Epithelial cell of prostate (primary cell): ENCODE data around the gene TGFBR2.

ENCODE experiments used
- DNase-seq: peaks from one replicate; pipeline ENCODE4 v3.0.0-alpha.2; 2011; ENCODE audit warnings: low read depth, low spot score
- H3K27ac ChIP-seq: fragments of 450-650 bp; 2 replicates; pipeline ENCODE4 v1.5.1; 2017; ENCODE audit warnings: mild to moderate bottlenecking

Gene TGFBR2

DNA sequence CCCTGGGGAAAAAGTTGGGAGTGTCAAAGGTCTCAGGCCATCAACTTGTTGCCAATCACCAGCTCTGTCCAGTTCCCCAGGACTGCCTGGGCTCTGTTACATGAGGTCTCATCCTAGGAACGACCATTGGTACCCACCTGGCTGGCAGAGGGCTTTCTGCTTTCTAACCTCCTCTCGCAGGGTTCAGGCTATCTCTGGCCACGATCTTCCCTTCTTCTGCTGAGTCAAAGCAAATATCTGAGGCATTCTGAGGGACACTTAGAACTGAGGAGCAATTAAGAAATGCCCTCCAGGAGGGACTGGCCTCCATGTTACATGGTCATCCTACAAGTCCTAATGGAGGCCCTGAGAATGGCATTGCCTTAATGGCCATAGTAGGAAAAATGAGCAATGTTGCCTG is 77.4 kb downstream of the TGFBR2 start:
- no peak for DNase-seq
- H3K27ac ChIP-seq, result no peak overlapping the region

- no peak overlapping the region for H3K27ac ChIP-seq
- DNase-seq, result no peak
Observed at GRCh38 chr3:30684356-30684755, 78.0 kb downstream of the TGFBR2 start.

GRCh38 chr3:30685267-30685667 is 78.9 kb downstream of the TGFBR2 start:
- H3K27ac ChIP-seq, result peak overlapping the region; percentile 5
- no peak for DNase-seq

GRCh38 chr3:30686176-30686575 is 79.8 kb downstream of the TGFBR2 start:
- H3K27ac ChIP-seq, result no peak overlapping the region
- DNase-seq, result no peak

DNA sequence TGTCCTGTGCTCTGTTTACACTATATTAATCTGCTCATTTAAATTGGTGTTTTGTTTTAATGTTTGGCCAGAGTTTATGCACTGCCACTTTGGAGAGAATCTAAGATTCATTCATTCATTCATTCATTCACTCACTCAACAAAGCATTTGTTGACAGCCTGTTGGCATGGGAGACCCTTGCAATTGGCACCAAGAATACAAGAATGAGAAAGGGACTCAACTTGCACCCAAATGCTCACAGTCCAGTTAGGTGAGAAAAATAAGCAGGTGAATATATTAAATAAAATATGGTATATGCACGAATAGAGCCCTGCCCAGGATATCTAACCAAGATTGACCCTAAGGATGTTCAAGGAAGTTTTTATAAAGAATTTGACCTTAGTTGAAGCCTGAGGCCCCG is 80.4 kb downstream of the TGFBR2 start:
- no peak overlapping the region for H3K27ac ChIP-seq

DNA sequence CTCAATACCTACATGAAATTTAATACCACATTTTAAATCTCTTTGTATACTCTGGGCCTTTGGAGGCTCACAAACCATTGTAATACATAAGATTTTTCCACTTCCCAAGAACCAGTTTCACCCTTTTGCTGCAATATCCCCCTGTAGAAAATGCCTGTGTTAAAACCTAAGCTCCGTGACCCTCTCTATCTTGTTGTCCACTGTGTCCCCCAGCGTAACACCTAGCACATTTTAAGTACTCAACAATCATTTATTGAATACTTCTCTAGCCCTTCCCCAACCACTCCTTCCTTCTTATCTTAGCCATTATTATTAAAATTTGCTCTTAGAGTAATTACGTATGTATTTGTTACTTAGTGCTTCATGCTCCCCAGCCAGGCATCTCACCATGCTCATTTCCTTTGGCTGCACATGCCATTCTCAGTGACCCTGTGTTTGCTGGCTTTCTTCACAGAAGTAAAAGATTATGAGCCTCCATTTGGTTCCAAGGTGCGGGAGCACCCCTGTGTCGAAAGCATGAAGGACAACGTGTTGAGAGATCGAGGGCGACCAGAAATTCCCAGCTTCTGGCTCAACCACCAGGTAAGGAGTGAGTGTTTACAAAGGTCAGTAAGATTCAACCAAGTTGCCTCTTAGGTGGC is 81.6 kb downstream of the TGFBR2 start:
- H3K27ac ChIP-seq, result peak overlapping the region; percentile 92
- no peak for DNase-seq

More for the DNA sequence above, 80.4 kb downstream of the TGFBR2 start:
- no peak for DNase-seq

GRCh38 chr3:30688776-30689641 is 82.6 kb downstream of the TGFBR2 start:
- DNase-seq, result no peak
- peak overlapping the region; percentile 92 for H3K27ac ChIP-seq

- no peak for DNase-seq
- H3K27ac ChIP-seq, result peak overlapping the region; percentile 92
Observed at GRCh38 chr3:30690199-30690598, 83.8 kb downstream of the TGFBR2 start.

- DNase-seq, result no peak
- H3K27ac ChIP-seq, result no peak overlapping the region
Observed at GRCh38 chr3:30691249-30691880, 85.0 kb downstream of the TGFBR2 start.

- no peak for DNase-seq
- H3K27ac ChIP-seq, result no peak overlapping the region
Observed at GRCh38 chr3:30691944-30692343, 85.5 kb downstream of the TGFBR2 start.

GRCh38 chr3:30692498-30693130 is 86.2 kb downstream of the TGFBR2 start:
- H3K27ac ChIP-seq, result no peak overlapping the region
- no peak for DNase-seq

GRCh38 chr3:30693470-30694120 is 87.2 kb downstream of the TGFBR2 start:
- no peak for DNase-seq
- H3K27ac ChIP-seq, result no peak overlapping the region

GRCh38 chr3:30694148-30694547 is 87.7 kb downstream of the TGFBR2 start:
- H3K27ac ChIP-seq, result no peak overlapping the region
- no peak for DNase-seq

GRCh38 chr3:30694668-30695067 is 88.3 kb downstream of the TGFBR2 start:
- no peak overlapping the region for H3K27ac ChIP-seq

DNA sequence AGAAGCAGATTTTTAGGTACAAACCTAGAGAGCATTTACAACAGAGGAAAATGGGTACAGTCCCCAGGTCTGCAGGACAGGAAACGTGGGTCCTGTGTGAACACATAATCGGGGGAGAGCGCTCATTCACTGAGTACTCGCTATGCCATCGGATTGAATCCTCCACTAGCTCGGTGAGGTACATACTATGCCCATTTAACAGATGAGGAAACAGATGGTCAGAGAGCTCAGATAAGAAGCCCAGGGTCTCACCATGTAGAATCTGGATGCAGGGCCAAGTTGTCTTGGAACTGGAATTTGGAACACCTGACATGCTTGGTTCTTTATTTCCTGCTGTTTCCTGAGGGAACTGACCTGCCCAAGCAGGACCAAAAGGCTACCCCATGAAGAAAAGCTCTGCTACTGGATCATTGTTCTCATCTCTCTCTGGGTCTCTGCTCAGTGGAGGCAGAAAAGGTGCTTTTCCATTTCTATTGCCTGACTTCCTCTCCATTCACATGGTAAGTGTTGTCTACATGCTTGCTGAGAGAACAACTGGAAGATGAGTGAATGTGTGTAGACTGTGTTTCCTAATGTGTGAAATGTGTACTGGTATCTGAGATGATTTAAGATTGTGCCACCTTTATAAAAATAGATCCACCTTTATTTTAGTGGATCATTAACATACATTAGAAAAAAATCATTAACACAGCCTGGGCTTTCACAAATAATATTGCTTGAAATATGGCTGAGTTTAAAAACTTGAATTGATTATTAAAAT is 89.1 kb downstream of the TGFBR2 start:
- no peak overlapping the region for H3K27ac ChIP-seq
- no peak for DNase-seq

More at GRCh38 chr3:30694668-30695067, 88.3 kb downstream of the TGFBR2 start:
- no peak for DNase-seq

DNA sequence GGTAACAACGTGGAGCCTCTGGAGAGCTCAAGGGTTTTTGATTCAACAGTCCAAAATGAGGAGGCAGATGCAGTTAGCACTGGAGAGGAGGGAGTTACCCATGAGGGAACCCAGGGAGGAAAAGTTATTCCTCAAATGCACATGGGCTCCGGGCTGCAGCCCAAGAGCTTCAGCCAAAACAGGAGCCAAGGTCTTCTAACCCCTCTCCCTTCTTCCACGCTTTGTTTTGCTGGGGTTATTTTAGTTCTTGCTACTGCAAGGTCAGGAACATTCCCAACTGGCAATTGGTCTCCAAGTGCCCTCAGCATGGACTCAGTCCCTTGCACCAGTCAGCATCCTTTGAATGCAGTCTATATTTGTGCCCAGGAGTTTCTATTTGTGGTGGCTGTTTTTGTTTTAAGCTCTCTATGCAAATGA is 90.0 kb downstream of the TGFBR2 start:
- DNase-seq, result no peak
- no peak overlapping the region for H3K27ac ChIP-seq

- H3K27ac ChIP-seq, result no peak overlapping the region
- DNase-seq, result no peak
Observed at GRCh38 chr3:30696896-30697295, 90.5 kb downstream of the TGFBR2 start.

GRCh38 chr3:30698549-30698948 is 92.1 kb downstream of the TGFBR2 start:
- H3K27ac ChIP-seq, result no peak overlapping the region
- DNase-seq, result no peak

DNA sequence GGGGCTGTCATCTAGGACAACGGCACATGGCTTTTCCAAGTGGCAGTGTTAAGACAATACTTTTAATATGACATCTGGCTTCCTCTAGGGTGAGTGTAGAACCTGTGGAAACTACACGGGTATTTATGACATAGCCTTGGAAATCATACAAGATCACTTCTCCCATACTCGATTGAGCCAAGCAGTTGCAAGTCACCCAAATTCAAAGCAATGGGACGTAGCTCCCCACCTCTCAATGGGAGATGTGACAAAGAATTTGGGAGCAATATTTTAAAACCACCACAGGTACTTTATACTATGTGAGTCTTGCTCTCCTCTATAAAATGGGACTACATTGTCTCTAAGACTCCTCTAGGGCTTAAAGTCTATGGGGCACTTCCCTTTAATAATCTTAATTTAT is 93.5 kb downstream of the TGFBR2 start:
- no peak for DNase-seq
- no peak overlapping the region for H3K27ac ChIP-seq
